ENCODE results near the gene TTC34. TPM values are rescaled to one million over a fixed set of nuclear protein-coding genes. Genes with fewer than 3 reads are reported as not detected.

TTC34 gene
- total RNA-seq, 2 donors from 2014 or later = 0.43 to 0.88 TPM

DNA sequence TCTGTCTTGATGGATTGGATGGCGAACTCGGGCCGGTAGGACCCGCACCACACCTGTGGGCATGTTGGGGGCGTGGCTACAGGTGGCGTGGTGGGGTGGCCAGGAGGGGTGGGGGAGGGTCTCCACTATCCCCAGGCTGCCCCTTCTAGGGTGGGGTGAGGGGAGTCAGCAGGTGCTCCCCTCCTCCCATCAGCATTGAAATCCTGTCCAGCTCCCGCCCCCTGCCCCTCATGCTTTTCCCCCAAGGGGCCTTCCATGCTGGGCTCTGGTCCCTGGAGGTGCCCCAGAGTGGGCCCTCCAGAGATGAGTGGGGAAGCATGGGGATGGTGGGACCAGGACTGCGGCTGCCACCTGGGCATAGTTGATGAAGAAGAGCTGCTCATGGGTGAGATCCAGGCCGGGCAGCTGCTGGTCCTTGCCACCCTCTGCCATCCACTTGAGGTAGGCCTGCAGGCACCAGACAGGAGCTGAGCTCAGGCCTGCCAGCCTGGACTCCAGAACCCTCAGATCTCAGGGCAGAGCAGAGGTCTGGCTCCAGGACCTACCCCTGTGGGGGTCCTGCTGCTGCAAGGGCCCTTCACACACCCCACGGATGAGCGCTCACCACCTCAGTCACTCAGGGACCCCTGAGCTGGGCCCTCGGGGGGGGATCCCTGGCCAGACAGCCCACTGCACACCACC, 209.8 kb downstream of the TTC34 start:
- no peak overlapping the region for H3K4me3 Mint-ChIP-seq

GRCh38 chr1:2591233-2591580, 210.3 kb downstream of the TTC34 start:
- no peak for ATAC-seq (replicated peaks in 1 of 2)
- Mint-ChIP-seq H3K4me1 (ENCODE audit: low read depth) (no peaks in the 10 kb centered on the region), H3K27me3 (ENCODE audit: low read depth) (no peaks in the 10 kb centered on the region), H3K9me3 (no peaks in the 10 kb centered on the region), H3K27ac (no peak overlapping the region), H3K36me3 (ENCODE audit: insufficient read depth in 2 of 2) (peaks cover 0 to 2% of the 10 kb centered on the region in 2 donors), H3K4me3 (no peak overlapping the region)
- no peak for DNase-seq

More for the DNA sequence above, 209.8 kb downstream of the TTC34 start:
- no peak overlapping the region for H3K27ac Mint-ChIP-seq
- no peak for DNase-seq
- no peaks in the 10 kb centered on the region for H3K36me3 Mint-ChIP-seq (ENCODE audit: insufficient read depth in 2 of 2)
- no peak for ATAC-seq (replicated peaks in 1 of 2)
- no peaks in the 10 kb centered on the region for H3K9me3 Mint-ChIP-seq
- no peaks in the 10 kb centered on the region for H3K27me3 Mint-ChIP-seq (ENCODE audit: low read depth)
- H3K4me1 Mint-ChIP-seq (ENCODE audit: low read depth) = no peaks in the 10 kb centered on the region

GRCh38 chr1:2590233-2591141, 211.0 kb downstream of the TTC34 start:
- no peak overlapping the region for H3K27ac Mint-ChIP-seq
- H3K27me3 Mint-ChIP-seq (ENCODE audit: low read depth) = no peaks in the 10 kb centered on the region
- ATAC-seq (replicated peaks in 1 of 2) (no peak), DNase-seq (no peak)
- H3K4me1 Mint-ChIP-seq (ENCODE audit: low read depth) = no peaks in the 10 kb centered on the region
- no peaks in the 10 kb centered on the region for H3K9me3 Mint-ChIP-seq
- H3K4me3 Mint-ChIP-seq = no peak overlapping the region
- peaks cover 0 to 2% of the 10 kb centered on the region in 2 donors for H3K36me3 Mint-ChIP-seq (ENCODE audit: insufficient read depth in 2 of 2)

DNA sequence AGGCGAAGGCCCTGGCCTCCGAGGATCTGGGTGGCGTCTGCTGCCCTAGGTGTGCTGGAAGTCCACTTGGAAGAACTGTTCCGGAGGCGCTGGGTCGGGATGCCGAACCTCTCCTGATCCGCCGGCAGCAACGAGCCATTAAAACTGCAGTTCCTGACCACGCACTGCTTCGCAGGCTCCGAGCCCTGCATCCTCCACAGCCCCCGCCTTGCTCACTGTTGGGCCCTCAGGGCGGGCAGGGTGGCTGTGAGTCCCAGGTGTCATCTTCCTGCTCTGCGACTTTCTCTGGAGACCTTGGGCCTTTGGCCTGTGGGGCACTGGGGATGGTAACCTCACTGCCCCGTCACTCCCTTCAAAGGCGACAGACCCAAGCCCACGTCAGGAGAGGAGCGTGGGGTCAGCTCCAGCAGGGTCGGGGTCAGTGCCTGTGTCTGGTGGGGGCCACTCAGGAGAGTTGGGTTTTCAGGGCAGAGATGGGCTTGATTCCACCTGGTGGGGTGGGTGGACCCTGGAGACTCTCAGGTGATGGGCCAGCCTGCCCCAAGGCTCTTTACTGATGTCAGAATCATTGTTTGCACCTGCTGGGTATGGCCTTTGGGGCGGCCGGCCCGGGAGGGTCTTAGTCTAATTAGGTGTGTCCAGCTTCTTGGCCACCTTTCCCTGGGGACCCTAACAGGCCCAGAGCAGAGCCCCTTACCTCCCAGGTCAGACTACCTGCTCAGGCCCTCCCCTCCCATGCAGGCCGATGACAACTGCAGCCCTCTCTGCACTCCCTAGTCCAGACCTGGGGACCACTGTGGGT, 211.9 kb downstream of the TTC34 start:
- Mint-ChIP-seq H3K27ac (no peak overlapping the region), H3K9me3 (no peaks in the 10 kb centered on the region), H3K27me3 (ENCODE audit: low read depth) (no peaks in the 10 kb centered on the region), H3K4me1 (ENCODE audit: low read depth) (peaks cover 6% of the 10 kb centered on the region), H3K36me3 (ENCODE audit: insufficient read depth in 2 of 2) (peaks cover 0 to 2% of the 10 kb centered on the region in 2 donors), H3K4me3 (no peak overlapping the region)
- ATAC-seq (replicated peaks in 1 of 2) (no peak), DNase-seq (no peak)

DNA sequence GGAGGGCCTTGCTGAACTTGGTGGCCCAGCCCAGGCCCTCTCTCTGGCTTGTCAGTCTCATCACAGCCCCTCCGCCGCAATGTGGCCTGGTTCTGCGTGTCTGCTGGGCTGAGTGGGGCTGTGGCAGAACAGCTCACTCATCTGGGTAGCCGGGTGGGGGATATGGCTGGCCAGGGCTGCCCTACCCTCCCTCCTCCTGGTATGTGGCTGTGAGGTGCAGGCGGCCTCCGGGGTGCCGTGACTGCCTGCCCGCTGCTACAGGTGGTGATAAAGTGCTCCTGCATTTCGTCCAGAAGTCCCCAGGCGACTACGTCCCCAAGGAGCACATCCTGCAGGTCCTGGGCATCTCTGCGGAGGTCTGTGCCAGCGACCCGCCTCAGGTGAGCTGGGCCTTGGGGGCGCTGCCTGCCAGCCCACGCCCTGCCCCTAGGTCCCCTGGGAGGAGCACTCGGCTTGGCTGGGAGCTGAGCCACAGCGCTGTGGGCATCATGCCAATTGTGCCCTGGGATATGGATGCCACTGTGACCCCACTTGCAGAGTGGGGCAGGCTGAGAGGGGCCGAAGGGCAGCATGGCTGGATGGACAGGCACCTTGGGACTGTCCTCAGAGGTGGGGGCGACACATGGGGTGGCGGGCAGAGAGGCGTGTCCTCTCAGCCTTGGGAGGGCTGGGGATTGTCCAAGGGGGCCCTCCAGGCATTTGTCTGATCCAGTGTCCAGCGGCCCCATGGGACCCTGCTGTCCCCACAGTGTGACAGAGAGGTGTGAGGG, 212.6 kb downstream of the TTC34 start:
- no peak for ATAC-seq (replicated peaks in 1 of 2)
- Mint-ChIP-seq H3K27ac (no peak overlapping the region), H3K4me3 (peak overlapping the region in 1 of 2 donors; percentile 12), H3K27me3 (ENCODE audit: low read depth) (no peaks in the 10 kb centered on the region), H3K9me3 (no peaks in the 10 kb centered on the region), H3K4me1 (ENCODE audit: low read depth) (peaks cover 14% of the 10 kb centered on the region), H3K36me3 (ENCODE audit: insufficient read depth in 2 of 2) (peaks cover 2 to 3% of the 10 kb centered on the region in 2 donors)
- DNase-seq = no peak

GRCh38 chr1:2587860-2588571, 213.5 kb downstream of the TTC34 start:
- ATAC-seq (replicated peaks in 1 of 2) (no peak), DNase-seq (no peak)
- Mint-ChIP-seq H3K9me3 (no peaks in the 10 kb centered on the region), H3K36me3 (ENCODE audit: insufficient read depth in 2 of 2) (peaks cover 2 to 3% of the 10 kb centered on the region in 2 donors), H3K4me3 (peak overlapping the region; percentile 89 to 92), H3K27me3 (ENCODE audit: low read depth) (no peaks in the 10 kb centered on the region), H3K4me1 (ENCODE audit: low read depth) (peaks cover 22% of the 10 kb centered on the region), H3K27ac (no peak overlapping the region)

GRCh38 chr1:2587071-2587859, 214.2 kb downstream of the TTC34 start:
- H3K9me3 Mint-ChIP-seq = no peaks in the 10 kb centered on the region
- peaks cover 29% of the 10 kb centered on the region for H3K4me1 Mint-ChIP-seq (ENCODE audit: low read depth)
- ATAC-seq (replicated peaks in 1 of 2) = peak in 1 of 2 donors; percentile 1
- no peak overlapping the region for H3K27ac Mint-ChIP-seq
- peaks cover 2 to 3% of the 10 kb centered on the region in 2 donors for H3K36me3 Mint-ChIP-seq (ENCODE audit: insufficient read depth in 2 of 2)
- no peaks in the 10 kb centered on the region for H3K27me3 Mint-ChIP-seq (ENCODE audit: low read depth)
- peak overlapping the region; percentile 89 to 92 for H3K4me3 Mint-ChIP-seq
- peak in 1 of 2 donors; percentile 47 for DNase-seq

- Mint-ChIP-seq H3K4me3 (peak within 1 kb of the TSS; percentile 95 to 98), H3K36me3 (ENCODE audit: insufficient read depth in 2 of 2) (peaks cover 2 to 3% of the 10 kb centered on the region in 2 donors), H3K4me1 (ENCODE audit: low read depth) (peaks cover 38% of the 10 kb centered on the region), H3K9me3 (no peaks in the 10 kb centered on the region), H3K27me3 (ENCODE audit: low read depth) (no peaks in the 10 kb centered on the region), H3K27ac (peak within 1 kb of the TSS; percentile 91)
- ATAC-seq (replicated peaks in 1 of 2) = peak; percentile 78 to 81
- peak; percentile 99 for DNase-seq
These were observed 215.1 kb downstream of the TTC34 start, which contains the start of gene PRXL2B for GRCh38 chr1:2586154-2587070. TSS of gene PRXL2B (plus strand) at chr1:2586777. CDS start at chr1:2586886, 109 bp downstream.
